Heart left ventricle (tissue), 13 donors: ENCODE measurements around the gene SPECC1L.

Experiments used
- CTCF ChIP-seq, 12 donors: fragments of 200-600 bp; sonication (generic) in 4 of 12; IDR thresholded peaks; one replicate each; pipeline versions ENCODE4 v1.5.0 to v1.8.0; 2018 to 2022; ENCODE audit warnings: antibody characterized with exemption in 12 of 12, mild to moderate bottlenecking in 5 of 12
- POLR2A ChIP-seq, 2 donors: fragments of 450-650 bp; IDR thresholded peaks; one replicate each; pipeline ENCODE4 v1.6.1; 2017; ENCODE audit warnings: antibody characterized with exemption in 2 of 2, mild to moderate bottlenecking in 2 of 2, moderate library complexity in 2 of 2
- donor health status: ischemic (EF 13 %, LVEDD 7.1; RV severe dilation, severe dysfunction).
- donor health status: DM: no; HTN: yes; CAD: no.
- donor health status: DM: no; HTN: no; CAD: no.
- donor health status: ischemic (EF 25% LVEDD 6.9; RV normal size, moderate dysfunction).
- donor health status: ischemic (EF 25% LVEDD 5.7; RV mildly dilated, moderate dysfunction).
- donor health status: ischemic (EF 35%, LVEDD 5.7; RV mildly dilated, moderate dysfunction).
- donor health status: nonischemic (EF 11% LVEDD 7.7; RV severe dilation, severe dysfunction).
- donor health status: DM: yes; HTN: yes; CAD: no.
- donor health status: PGD.
- donor health status: ischemic (EF 29% LVEDD 5.4; RV normal size, mild dysfunction).
- donor health status: nonischemic (EF 23%, LVEDD 6.1; RV moderate dilation, normal function).

DNA sequence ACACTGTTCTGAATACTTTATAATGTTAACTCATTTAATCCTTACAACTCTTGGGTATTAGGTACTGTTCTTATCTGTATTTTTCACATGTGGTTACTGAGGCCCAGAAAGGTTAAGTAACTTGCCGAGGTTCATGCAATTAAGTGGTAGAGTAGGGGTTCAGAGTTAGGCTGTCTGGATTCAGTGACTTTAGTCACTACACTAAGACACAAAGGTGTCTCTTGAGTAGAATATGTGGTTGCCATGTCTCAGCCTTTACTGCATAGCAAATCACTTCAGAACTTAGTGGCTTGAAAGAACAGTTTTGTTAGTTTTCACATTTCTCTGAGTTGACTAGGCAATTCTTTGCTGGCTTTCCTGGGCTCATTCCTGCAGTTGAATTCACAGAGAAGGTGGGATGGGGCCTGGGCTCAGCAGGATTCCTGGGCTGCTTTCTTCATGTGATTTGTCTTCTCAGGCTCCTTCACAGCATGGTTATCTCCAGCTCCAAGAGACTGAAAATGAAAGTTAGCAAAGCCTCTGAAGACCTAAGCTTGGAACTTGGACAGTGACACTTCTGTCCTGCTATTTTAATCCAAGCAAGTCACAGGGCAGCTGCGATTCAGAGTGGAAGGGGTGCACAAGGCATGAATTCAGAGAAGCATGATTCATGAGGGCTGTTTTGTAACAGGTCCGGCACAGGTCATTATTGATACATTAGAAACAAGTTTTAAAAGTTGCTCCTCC, 68.3 kb downstream of the SPECC1L start:
- TF ChIP-seq CTCF (IDR thresholded peaks at IDR 0.05) (no peak), POLR2A (IDR thresholded peaks at IDR 0.05) (no peak)
